ENCODE measurements around the gene MMRN2. TPM values are rescaled to one million over a fixed set of nuclear protein-coding genes. Genes with fewer than 3 reads are reported as not detected.

The MMRN2 gene
- total RNA-seq, 1 experiment from 2014 or later: 8.3 TPM

DNA sequence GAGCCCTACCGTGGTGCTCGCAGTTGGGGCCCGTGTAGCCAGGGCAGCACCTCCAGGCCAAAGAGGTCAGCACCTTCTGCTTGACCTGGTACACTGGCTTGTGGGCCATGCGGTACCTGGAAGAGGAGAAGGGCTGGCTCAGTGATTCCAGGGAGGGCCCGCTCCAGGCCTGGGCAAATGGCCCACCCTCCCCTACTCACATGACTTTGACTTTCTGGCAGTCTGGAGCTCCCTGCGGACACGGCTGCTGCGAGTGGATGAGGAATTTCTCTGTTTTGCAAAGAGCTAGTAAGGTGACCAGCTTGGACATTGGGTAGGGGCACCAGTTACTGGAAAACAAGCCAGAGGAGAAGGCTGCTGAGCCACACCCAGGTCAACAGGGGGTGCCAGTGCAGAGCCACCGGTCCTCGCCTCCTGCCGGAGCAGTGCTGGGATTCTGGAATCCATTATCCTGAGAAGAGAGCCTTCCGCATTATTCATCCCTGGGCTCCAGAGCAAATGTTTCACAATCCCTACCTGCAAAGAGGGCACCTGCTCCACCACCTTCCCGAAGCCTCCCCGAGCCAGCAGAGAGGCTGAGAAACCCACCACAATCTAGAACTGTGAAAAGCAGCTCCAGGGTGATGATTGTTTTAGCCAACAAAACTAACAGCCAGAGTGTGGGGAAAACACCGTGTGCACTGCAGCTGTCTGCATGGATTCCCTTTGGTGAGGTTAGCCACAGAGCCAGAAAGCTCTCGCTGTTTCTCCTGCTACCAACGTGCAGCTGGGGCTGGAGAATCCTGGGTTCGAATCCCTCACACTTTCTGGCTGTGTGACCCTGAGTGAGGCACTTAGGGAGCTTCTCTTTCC is 11.8 kb downstream of the MMRN2 start:
- no peak overlapping the region for H2AFZ ChIP-seq (ENCODE audit: low read depth, low read length, poor library complexity, severe bottlenecking)
- RAD21 ChIA-PET (ENCODE audit: low non-redundant PET in 1 of 2, low total read pairs in 2 of 2, uncharacterized antibody in 2 of 2, unreplicated experiment in 2 of 2): interaction anchor here (0.9 to 1.5 kb wide), 3 partner anchors 14 to 21 kb away, joined by 3 to 5 read pairs (median 4); no protein-coding TSS in a partner anchor
- H3K79me2 ChIP-seq (ENCODE audit: insufficient read depth, low read length): no peaks in the 10 kb centered on the region
- peaks cover 0 to 17% of the 10 kb centered on the region in 2 experiments; a peak in 2 of 4 replicates for H3K4me1 ChIP-seq (ENCODE audit: control insufficient read depth in 1 of 2, insufficient read depth in 2 of 2, low read length in 2 of 2)
- BruUV-seq (replicated peaks): no TSS peak
- intact Hi-C loops (cut with micrococcal nuclease): no loop called here
- no peak overlapping the region for H3K9ac ChIP-seq (ENCODE audit: low read length)
- H4K20me1 ChIP-seq (ENCODE audit: insufficient read depth): no peaks in the 10 kb centered on the region
- no peaks in the 10 kb centered on the region for H3K9me3 ChIP-seq (ENCODE audit: control insufficient read depth in 1 of 2, insufficient read depth in 1 of 2, low read depth in 1 of 2, low read length in 2 of 2)
- POLR2A ChIA-PET: interaction anchor here (0.6 kb wide), 1 partner anchor 516 kb away, joined by 3 read pairs; no protein-coding TSS in a partner anchor
- no peak overlapping the region for H3K4me2 ChIP-seq (ENCODE audit: low read length)
- H3K27ac ChIP-seq (ENCODE audit: low read depth, low read length): no peak overlapping the region
- no peak for TF ChIP-seq CBX3 (IDR thresholded peaks at IDR 0.05; ENCODE audit: low read depth)
- peak; percentile 39 to 54 (median 45); a peak in 4 of 6 replicates for TF ChIP-seq CTCF (IDR thresholded peaks at IDR 0.05 in 2 of 3, conservative IDR thresholded peaks at IDR 0.05 in 1 of 3; ENCODE audit: borderline replicate concordance in 1 of 3, insufficient read depth in 1 of 3, low read depth in 2 of 3, low read length in 2 of 3)
- TF ChIP-seq TCF7L2 (IDR thresholded peaks at IDR 0.05; ENCODE audit: borderline replicate concordance, extremely low read depth, insufficient read depth, insufficient read length): no peak
- TF ChIP-seq RAD21 (IDR thresholded peaks at IDR 0.05; ENCODE audit: low read depth): peak; percentile 68
- TF ChIP-seq YY1 (IDR thresholded peaks at IDR 0.05; ENCODE audit: extremely low read depth, insufficient replicate concordance, low read depth, low read length): no peak
- TF ChIP-seq FOSL1 (IDR thresholded peaks at IDR 0.05; ENCODE audit: low read depth): no peak
- no peak for TF ChIP-seq ZFX (IDR thresholded peaks at IDR 0.05)
- H3K36me3 ChIP-seq (ENCODE audit: control insufficient read depth in 1 of 2, insufficient read depth in 2 of 2, low read length in 2 of 2): no peaks in the 10 kb centered on the region
- ATAC-seq: peak; percentile 86
- no peaks in the 10 kb centered on the region for H3K9me2 ChIP-seq (ENCODE audit: insufficient read depth)
- no peak overlapping the region for H3K4me3 ChIP-seq (replicated peaks in 1 of 2; ENCODE audit: low read depth in 1 of 2, low read length in 2 of 2)
- no peaks in the 10 kb centered on the region for H3K27me3 ChIP-seq (ENCODE audit: insufficient read depth, low read length)
- DNase-seq (ENCODE audit: low read depth, low spot score): no peak
- CTCF ChIA-PET: interaction anchor here (1.5 to 2.3 kb wide), 2 partner anchors 13 to 15 kb away, joined by 8 to 10 read pairs; partner anchors contain the start of gene SNCG
